Stomach (tissue), 9 donors: ENCODE results near the gene RBL2. TPM values are rescaled to one million over a fixed set of nuclear protein-coding genes. Genes with fewer than 3 reads are reported as not detected.

ENCODE experiments used
- DNase-seq, 2 donors: peaks; one replicate each; pipeline versions ENCODE4 v3.0.0 to v3.0.0-alpha.2; 2013 to 2019
- H3K27ac ChIP-seq, 5 donors: fragments of 200-600 bp in 4 of 5; sonication (generic) in 4 of 5; one replicate each; pipeline ENCODE4 v1.5.1; 2013 to 2019; ENCODE audit warnings: mild to moderate bottlenecking in 1 of 5, moderate library complexity in 1 of 5
- H3K27me3 ChIP-seq, 3 donors: fragments of 200-600 bp; sonication (generic); one replicate each; pipeline ENCODE4 v1.5.1; 2017 to 2019; ENCODE audit warnings: mixed run types in 1 of 3
- H3K36me3 ChIP-seq, 4 donors: fragments of 200-600 bp; sonication (generic); 1 replicate in 3 of 4; 2 replicates in 1 of 4; pipeline ENCODE4 v1.5.1; 2016 to 2019
- H3K4me1 ChIP-seq, 4 donors: fragments of 200-600 bp; sonication (generic); one replicate each; pipeline ENCODE4 v1.5.1; 2016 to 2019
- H3K4me3 ChIP-seq, 4 donors: fragments of 200-600 bp; sonication (generic) in 3 of 4; one replicate each; pipeline ENCODE4 v1.5.1; 2016 to 2019; ENCODE audit warnings: mild to moderate bottlenecking in 1 of 4
- H3K9me3 ChIP-seq, 4 donors: fragments of 200-600 bp; sonication (generic); one replicate each; pipeline ENCODE4 v1.5.1; 2016 to 2019
- CTCF ChIP-seq, 7 experiments: fragments of 450-650 bp in 4 of 7; fragments of 200-600 bp in 3 of 7; sonication (generic) in 3 of 7; IDR thresholded peaks; one replicate each; pipeline ENCODE4 v1.5.1; 2016 to 2019; ENCODE audit warnings: antibody characterized with exemption in 7 of 7, control low read depth in 2 of 7, mild to moderate bottlenecking in 1 of 7
- EP300 ChIP-seq: sonication (generic); formaldehyde crosslinking; IDR thresholded peaks from one replicate; pipeline ENCODE4 v1.6.1; 2017; ENCODE audit warnings: antibody characterized with exemption
- POLR2A ChIP-seq, 4 donors: fragments of 450-650 bp; IDR thresholded peaks; one replicate each; pipeline ENCODE4 v1.6.1; 2016; ENCODE audit warnings: antibody characterized with exemption in 4 of 4, control low read depth in 2 of 4, mild to moderate bottlenecking in 1 of 4, moderate library complexity in 1 of 4
- POLR2AphosphoS5 ChIP-seq, 3 donors: sonication (generic); formaldehyde crosslinking; IDR thresholded peaks; one replicate each; pipeline ENCODE4 v1.6.1; 2016; ENCODE audit warnings: antibody characterized with exemption in 3 of 3
- WGBS, 5 donors: extraction: QIAGEN DNeasy Blood & Tissue Kit in 3 of 5; methylation state at CpG; one replicate each; pipeline versions ENCODE4 v1.1.5 to v1.1.7; 2013 to 2018; 5-methylcytosine and 5-hydroxymethylcytosine counted together
- intact Hi-C: fragments of 100-400 bp; cut with DNase I; formaldehyde crosslinking; loops from one replicate; pipeline ENCODE4 v1.15.1; 2023; ENCODE audit warnings: low total_unique reads
- polyA plus RNA-seq, 3 donors: library from polyadenylated mRNA; stranded (reverse); fragments of 200-250 nt; gene quantifications; one replicate each; pipeline ENCODE4 v1.2.3, GENCODE V29; 2013
- total RNA-seq, 5 donors: library from RNA; depleted of rRNA; stranded (reverse); fragments of >200 nt; gene quantifications; one replicate each; pipeline versions ENCODE4 v1.1.0 to v1.2.3, GENCODE V29; 2014 to 2016
- donor health status: healthy with polysubstance abuse.
- donor health status: Bipolar disorder and iron deficiency.
- donor health status: healthy.

RBL2 gene
- total and polyA plus RNA-seq, 8 donors = 23.0 to 234 (median 82.5) TPM

- Histone ChIP-seq H3K27ac (no peak overlapping the region), H3K9me3 (no peaks in the 10 kb centered on the region), H3K4me1 (peaks cover 22 to 44% (median 37%) of the 10 kb centered on the region in 4 donors), H3K27me3 (no peaks in the 10 kb centered on the region), H3K4me3 (no peak overlapping the region), H3K36me3 (no peaks in the 10 kb centered on the region)
- intact Hi-C loops = no loop called here
- DNase-seq = no peak
- WGBS, 5 donors = 75 to 82% (median 81%) methylated on average over 3 of the region's 3 CpGs
- TF ChIP-seq CTCF (IDR thresholded peaks at IDR 0.05) (no peak), POLR2AphosphoS5 (IDR thresholded peaks at IDR 0.05) (no peak), POLR2A (IDR thresholded peaks at IDR 0.05) (no peak), EP300 (no peak)
Observed at GRCh38 chr16:53506254-53506653, 72.0 kb downstream of the RBL2 start.

GRCh38 chr16:53507464-53508179, 73.4 kb downstream of the RBL2 start:
- H3K4me1 ChIP-seq = peaks cover 13 to 38% (median 32%) of the 10 kb centered on the region in 4 donors
- no peak overlapping the region for H3K4me3 ChIP-seq
- H3K27ac ChIP-seq = no peak overlapping the region
- no peak for TF ChIP-seq POLR2A (IDR thresholded peaks at IDR 0.05)
- TF ChIP-seq POLR2AphosphoS5 (IDR thresholded peaks at IDR 0.05) = no peak
- no peak for TF ChIP-seq CTCF (IDR thresholded peaks at IDR 0.05)
- no peak for TF ChIP-seq EP300
- DNase-seq = no peak
- intact Hi-C loops = no loop called here
- no peaks in the 10 kb centered on the region for H3K27me3 ChIP-seq
- no peaks in the 10 kb centered on the region for H3K36me3 ChIP-seq
- WGBS, 5 donors = 76 to 86% (median 78%) methylated on average over 12 of the region's 12 CpGs
- no peaks in the 10 kb centered on the region for H3K9me3 ChIP-seq

- 31 to 41% (median 35%) methylated on average over 29 of the region's 29 CpGs for WGBS, 5 donors
- Histone ChIP-seq H3K4me3 (no peak overlapping the region), H3K27ac (peak overlapping the region in 4 of 5 donors; percentile 20 to 65 (median 60)), H3K4me1 (peaks cover under 1 to 24% (median 20%) of the 10 kb centered on the region in 4 donors), H3K36me3 (no peaks in the 10 kb centered on the region), H3K9me3 (no peaks in the 10 kb centered on the region), H3K27me3 (no peaks in the 10 kb centered on the region)
- peak in 5 of 7 experiments; percentile 70 to 98 (median 93) for TF ChIP-seq CTCF (IDR thresholded peaks at IDR 0.05)
- no peak for TF ChIP-seq POLR2AphosphoS5 (IDR thresholded peaks at IDR 0.05)
- peak; percentile 67 to 88 for DNase-seq
- intact Hi-C loops = no loop called here
Observed at GRCh38 chr16:53509906-53510703, 75.8 kb downstream of the RBL2 start.

GRCh38 chr16:53510704-53511070, 76.4 kb downstream of the RBL2 start:
- Histone ChIP-seq H3K27me3 (no peaks in the 10 kb centered on the region), H3K4me3 (no peak overlapping the region), H3K36me3 (no peaks in the 10 kb centered on the region), H3K9me3 (no peaks in the 10 kb centered on the region), H3K4me1 (peaks cover 0 to 24% (median 20%) of the 10 kb centered on the region in 4 donors), H3K27ac (peak overlapping the region in 3 of 5 donors; percentile 20 to 65 (median 64))
- WGBS, 5 donors = 28 to 50% (median 35%) methylated on average over 2 of the region's 2 CpGs
- no peak for DNase-seq
- no peak for TF ChIP-seq EP300
- TF ChIP-seq POLR2A (IDR thresholded peaks at IDR 0.05) = no peak
- no peak for TF ChIP-seq CTCF (IDR thresholded peaks at IDR 0.05)
- TF ChIP-seq POLR2AphosphoS5 (IDR thresholded peaks at IDR 0.05) = no peak
- intact Hi-C loops = no loop called here
